GM18499 (cell line): ENCODE data around the gene PIGT.
"Not testable (repeated sequence)": the region's sequence is repeated elsewhere in the genome, so short reads cannot be mapped to it uniquely, and the experiment has no call there.

Experiments
- ATAC-seq: cut with Tn5 transposase; IDR thresholded peaks from one replicate; pipeline ENCODE4 v1.9.1; 2021; ENCODE audit warnings: moderate number of reproducible peaks; ENCODE audit not compliant: insufficient read depth, unreplicated experiment

Gene PIGT

DNA sequence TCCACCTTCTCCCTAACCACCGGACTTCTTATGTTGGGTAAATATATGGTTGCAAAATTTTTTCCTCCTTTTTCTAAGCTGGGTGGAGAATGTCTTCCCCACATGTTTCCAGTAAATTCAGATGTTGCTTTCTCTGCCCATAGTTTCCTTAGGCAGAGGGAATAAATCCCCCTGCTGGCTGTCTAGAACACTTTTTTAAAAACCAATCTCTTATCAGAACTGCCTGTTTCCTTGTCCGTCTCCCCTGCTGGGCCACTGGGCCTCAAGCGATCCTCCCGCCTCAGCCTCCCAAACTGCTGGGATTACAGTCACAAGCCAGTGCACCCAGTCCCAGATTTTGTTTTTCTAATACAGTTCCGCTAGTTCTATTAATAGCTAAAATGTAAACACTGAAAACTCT is 43.7 kb downstream of the PIGT start:
- ATAC-seq = no peak

DNA sequence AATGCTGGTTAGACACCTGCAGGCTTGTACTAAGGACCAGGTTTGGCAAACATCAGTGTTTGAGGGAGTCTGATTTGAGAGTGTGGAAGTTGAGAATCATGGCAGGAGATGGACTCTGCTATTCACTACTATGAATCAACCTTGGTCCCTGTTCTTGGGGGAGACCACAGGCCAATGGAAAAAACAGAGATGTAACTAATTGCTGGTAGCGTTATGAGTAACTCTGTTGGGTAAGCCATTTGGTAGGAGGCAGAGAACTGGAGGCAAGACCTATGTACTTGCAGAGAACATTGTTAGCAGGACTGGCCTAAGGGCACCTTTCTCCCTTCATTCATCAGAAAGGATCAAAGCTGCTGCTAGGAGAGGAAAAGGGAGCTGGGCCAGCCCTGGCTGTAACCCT is 45.3 kb downstream of the PIGT start:
- ATAC-seq = no peak

DNA sequence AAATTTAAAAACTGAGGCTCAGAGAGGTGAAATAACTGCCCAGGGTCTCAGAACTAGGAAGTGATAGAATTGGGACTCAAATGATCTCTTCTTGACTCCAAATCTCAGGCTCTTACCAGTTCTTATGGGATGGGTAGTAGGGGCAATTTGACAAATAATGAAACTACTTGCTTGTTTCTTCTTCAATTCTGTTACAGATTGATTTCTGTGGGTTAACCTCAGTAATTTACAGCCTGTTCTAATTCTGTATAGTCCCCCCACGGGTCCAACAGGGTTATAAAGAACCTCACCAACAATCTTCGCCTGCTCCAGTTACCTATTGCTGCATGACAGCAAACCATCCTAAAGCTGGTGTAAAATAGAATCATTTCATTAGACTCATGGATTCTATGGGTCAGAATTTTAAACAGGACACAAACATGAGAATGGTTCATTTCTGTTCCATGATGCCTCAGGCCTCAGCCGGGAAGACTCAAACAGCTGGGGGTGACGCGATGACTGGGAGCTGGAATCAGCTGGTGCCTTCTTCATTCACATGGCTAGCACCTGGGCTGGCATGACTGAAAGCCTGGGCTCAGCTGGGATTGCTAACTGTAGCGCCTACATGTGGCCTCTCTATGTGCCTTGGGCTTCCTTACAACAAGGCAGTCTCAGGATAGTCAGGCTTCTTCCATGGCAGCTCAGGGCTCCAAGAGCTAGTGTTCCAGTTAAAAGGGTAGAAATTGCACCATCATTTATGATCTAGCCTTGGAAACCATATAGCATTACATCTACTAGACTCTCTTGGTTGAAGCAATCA is 47.0 kb downstream of the PIGT start:
- no peak for ATAC-seq

GRCh38 chr20:45463709-45464108 is 47.8 kb downstream of the PIGT start:
- ATAC-seq = no peak

- ATAC-seq = no peak
Observed at GRCh38 chr20:45465491-45466266, 49.7 kb downstream of the PIGT start.

GRCh38 chr20:45467172-45467571 is 51.2 kb downstream of the PIGT start:
- no peak for ATAC-seq

GRCh38 chr20:45467861-45468260 is 51.9 kb downstream of the PIGT start:
- ATAC-seq = no peak

DNA sequence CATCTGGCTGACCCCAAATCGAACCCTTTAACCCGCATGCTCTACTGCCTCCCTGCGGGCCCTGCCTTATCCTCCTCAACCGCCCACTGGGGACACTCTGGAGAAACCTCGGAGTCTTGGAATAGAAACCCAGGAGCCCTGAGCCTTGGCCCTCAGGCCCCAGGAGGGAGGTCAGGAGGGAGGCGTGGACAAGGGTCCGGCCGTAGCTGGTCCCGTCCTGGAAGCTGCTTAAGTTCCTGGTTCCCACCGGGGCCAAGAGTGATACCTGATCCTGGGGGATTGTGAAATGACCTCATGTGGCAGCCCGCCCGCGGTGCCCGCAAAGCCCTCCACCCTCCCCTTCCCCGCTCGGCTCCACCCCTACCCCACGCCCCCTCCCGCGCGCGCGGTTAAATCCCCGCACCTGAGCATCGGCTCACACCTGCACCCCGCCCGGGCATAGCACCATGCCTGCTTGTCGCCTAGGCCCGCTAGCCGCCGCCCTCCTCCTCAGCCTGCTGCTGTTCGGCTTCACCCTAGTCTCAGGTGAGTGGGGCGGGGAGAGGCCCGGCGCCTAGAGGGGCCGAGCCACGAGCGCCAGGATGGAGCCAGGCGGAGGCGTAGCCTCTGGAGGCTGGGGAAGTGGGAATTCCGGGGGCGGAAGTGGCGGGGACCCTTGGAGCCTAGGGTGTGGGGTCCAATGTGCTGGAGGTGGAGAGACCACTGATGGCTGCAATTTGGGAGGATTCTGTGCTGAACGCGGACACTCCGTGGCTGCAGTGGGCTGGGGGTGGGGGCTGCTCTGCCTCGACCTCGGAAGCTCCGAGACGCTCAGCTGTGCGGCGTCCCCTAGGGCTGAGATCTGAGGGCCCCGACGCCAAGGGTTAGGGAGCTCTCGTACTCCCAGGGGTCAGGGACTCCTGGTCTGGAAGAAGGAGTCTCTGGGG is 53.7 kb downstream of the PIGT start, which contains the start of gene WFDC2:
WFDC2 (plus strand) TSS at position 418 of the 926 bp plus-strand sequence; CDS start at position 447, 29 bp downstream.
- no peak for ATAC-seq

DNA sequence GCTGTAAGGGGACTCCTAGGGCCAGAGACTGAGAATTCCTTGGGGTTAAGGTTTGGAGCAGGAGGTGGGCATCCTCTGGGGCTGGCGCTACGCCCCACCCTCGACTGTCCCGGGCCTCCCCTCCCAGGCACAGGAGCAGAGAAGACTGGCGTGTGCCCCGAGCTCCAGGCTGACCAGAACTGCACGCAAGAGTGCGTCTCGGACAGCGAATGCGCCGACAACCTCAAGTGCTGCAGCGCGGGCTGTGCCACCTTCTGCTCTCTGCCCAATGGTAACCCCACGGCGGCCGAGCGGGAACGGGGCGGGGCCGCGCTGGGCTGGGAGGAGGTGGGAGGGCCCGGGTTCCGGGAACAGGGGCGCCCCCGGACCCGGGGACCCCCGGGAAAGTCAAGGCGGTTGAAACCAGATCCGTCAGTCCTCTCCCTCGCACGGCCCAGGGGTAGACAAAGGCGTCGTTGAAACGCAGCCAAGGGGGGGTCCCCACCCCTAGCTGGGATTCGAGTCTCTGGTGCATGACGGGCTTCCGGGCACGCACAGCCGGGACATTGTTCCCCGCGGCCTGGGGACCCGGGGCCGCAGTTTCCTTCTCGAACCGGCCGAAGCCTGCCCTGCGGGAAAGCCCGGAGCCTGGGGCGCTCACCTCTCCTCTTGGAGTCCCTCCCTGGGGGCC is 54.5 kb downstream of the PIGT start:
- no peak for ATAC-seq

DNA sequence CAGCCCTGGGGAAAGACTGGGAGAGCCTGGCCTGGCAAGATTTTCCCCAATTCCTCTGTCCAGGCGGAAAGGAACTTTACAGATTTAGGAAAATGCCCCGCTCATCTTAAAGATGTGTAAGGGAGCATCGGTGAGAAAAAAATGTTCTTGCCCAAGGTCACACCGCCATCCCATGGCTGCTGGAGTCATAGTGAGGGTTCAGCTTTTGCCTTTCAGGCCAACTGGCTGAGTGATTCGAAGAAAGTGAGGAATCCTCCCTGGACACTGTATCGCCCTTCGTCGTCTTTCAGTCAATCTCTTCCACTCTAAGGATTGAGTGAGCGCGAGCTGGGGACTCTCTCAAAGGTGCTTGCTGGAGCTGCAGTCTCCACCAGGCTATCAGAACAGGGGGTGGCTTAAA is 55.0 kb downstream of the PIGT start:
- ATAC-seq = no peak

DNA sequence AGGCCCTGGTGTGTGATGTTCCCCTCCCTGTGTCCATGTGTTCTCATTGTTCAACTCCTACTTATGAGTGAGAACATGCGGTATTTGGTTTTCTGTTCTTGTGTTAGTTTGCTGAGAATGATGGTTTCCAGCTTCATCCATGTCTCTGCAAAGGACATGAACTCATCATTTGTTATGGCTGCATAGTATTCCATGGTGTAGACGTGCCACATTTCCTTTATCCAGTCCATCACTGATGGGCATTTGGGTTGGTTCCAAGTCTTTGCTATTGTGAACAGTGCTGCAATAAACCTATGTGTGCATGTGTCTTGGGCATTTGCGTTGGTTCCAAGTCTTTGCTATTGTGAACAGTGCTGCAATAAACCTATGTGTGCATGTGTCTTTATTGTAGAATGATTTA is 56.3 kb downstream of the PIGT start:
- ATAC-seq = not testable (repeated sequence)
